Omental fat pad (tissue), 4 donors: Measurements from ENCODE around the gene SGSM2. TPM values are rescaled to one million over a fixed set of nuclear protein-coding genes. Genes with fewer than 3 reads are reported as not detected.

ENCODE experiments used
- ATAC-seq: fragments of 150-250 bp; one replicate; pipeline ENCODE4 v1.9.1; 2016; ENCODE audit warnings: mild to moderate bottlenecking, moderate library complexity; ENCODE audit not compliant: low FRiP score
- DNase-seq: peaks from one replicate; pipeline ENCODE4 v3.0.0-alpha.2; 2019; ENCODE audit warnings: low spot score
- CTCF ChIP-seq, 3 donors: fragments of 450-650 bp; IDR thresholded peaks; one replicate each; pipeline ENCODE4 v1.5.1; 2016 to 2017; ENCODE audit warnings: antibody characterized with exemption in 3 of 3, mild to moderate bottlenecking in 3 of 3, moderate library complexity in 2 of 3
- total RNA-seq, 4 donors: library from RNA; depleted of rRNA; stranded (reverse); fragments of >200 nt; gene quantifications; one replicate each; pipeline ENCODE4 v1.1.0, GENCODE V29; 2016

Gene SGSM2
- total RNA-seq, 4 donors from 2014 or later, result 30.8 to 50.7 (median 39.8) TPM

- ATAC-seq, result no peak
- DNase-seq, result no peak
- TF ChIP-seq CTCF (IDR thresholded peaks at IDR 0.05), result no peak
Observed at GRCh38 chr17:2372681-2373080, 35.4 kb downstream of the SGSM2 start.

- ATAC-seq (no peak), DNase-seq (no peak)
- no peak for TF ChIP-seq CTCF (IDR thresholded peaks at IDR 0.05)
Observed at GRCh38 chr17:2373179-2373578, 35.9 kb downstream of the SGSM2 start.

GRCh38 chr17:2374549-2375285 lies 37.4 kb downstream of the SGSM2 start:
- ATAC-seq (no peak), DNase-seq (no peak)
- no peak for TF ChIP-seq CTCF (IDR thresholded peaks at IDR 0.05)

GRCh38 chr17:2375406-2375805 lies 38.1 kb downstream of the SGSM2 start:
- DNase-seq (no peak), ATAC-seq (no peak)
- TF ChIP-seq CTCF (IDR thresholded peaks at IDR 0.05), result no peak

- no peak for DNase-seq
- TF ChIP-seq CTCF (IDR thresholded peaks at IDR 0.05), result no peak
- no peak for ATAC-seq
Observed at GRCh38 chr17:2376107-2376506, 38.8 kb downstream of the SGSM2 start.

- ATAC-seq, result no peak
- DNase-seq, result no peak
- no peak for TF ChIP-seq CTCF (IDR thresholded peaks at IDR 0.05)
Observed at GRCh38 chr17:2377659-2378058, 40.4 kb downstream of the SGSM2 start.

- DNase-seq (no peak), ATAC-seq (no peak)
- TF ChIP-seq CTCF (IDR thresholded peaks at IDR 0.05), result no peak
Observed at GRCh38 chr17:2378905-2379304, 41.6 kb downstream of the SGSM2 start.
